Heart left ventricle (tissue), 13 donors: ENCODE data around the gene PRXL2A.

ENCODE experiments used
- CTCF ChIP-seq, 12 donors: fragments of 200-600 bp; sonication (generic) in 4 of 12; IDR thresholded peaks; one replicate each; pipeline versions ENCODE4 v1.5.0 to v1.8.0; 2018 to 2022; ENCODE audit warnings: antibody characterized with exemption in 12 of 12, mild to moderate bottlenecking in 5 of 12
- POLR2A ChIP-seq, 2 donors: fragments of 450-650 bp; IDR thresholded peaks; one replicate each; pipeline ENCODE4 v1.6.1; 2017; ENCODE audit warnings: antibody characterized with exemption in 2 of 2, mild to moderate bottlenecking in 2 of 2, moderate library complexity in 2 of 2
- donor health status: ischemic (EF 13 %, LVEDD 7.1; RV severe dilation, severe dysfunction).
- donor health status: DM: no; HTN: yes; CAD: no.
- donor health status: DM: no; HTN: no; CAD: no.
- donor health status: ischemic (EF 25% LVEDD 6.9; RV normal size, moderate dysfunction).
- donor health status: ischemic (EF 25% LVEDD 5.7; RV mildly dilated, moderate dysfunction).
- donor health status: ischemic (EF 35%, LVEDD 5.7; RV mildly dilated, moderate dysfunction).
- donor health status: nonischemic (EF 11% LVEDD 7.7; RV severe dilation, severe dysfunction).
- donor health status: DM: yes; HTN: yes; CAD: no.
- donor health status: PGD.
- donor health status: ischemic (EF 29% LVEDD 5.4; RV normal size, mild dysfunction).
- donor health status: nonischemic (EF 23%, LVEDD 6.1; RV moderate dilation, normal function).

- TF ChIP-seq CTCF (IDR thresholded peaks at IDR 0.05) (no peak), POLR2A (IDR thresholded peaks at IDR 0.05) (no peak)
These were observed 64.8 kb downstream of the PRXL2A start for GRCh38 chr10:80473096-80473657.
